SK-N-MC (cell line): ENCODE results near the gene KLHDC2.

Experiments
- EZH2 ChIP-seq: fragments of 200-600 bp; sonication (generic); IDR thresholded peaks from one replicate; pipeline ENCODE4 v1.6.1; 2017; ENCODE audit warnings: antibody characterized with exemption
- FOXP2 ChIP-seq: optimal IDR thresholded peaks from 2 replicates; pipeline ENCODE3; 2011; ENCODE audit warnings: mild to moderate bottlenecking, moderate library complexity; ENCODE audit not compliant: insufficient read depth; ENCODE audit errors: extremely low read length, control extremely low read depth
- POLR2AphosphoS5 ChIP-seq: IDR thresholded peaks from 2 replicates; pipeline ENCODE4 v1.6.1; 2012; ENCODE audit warnings: mild to moderate bottlenecking, low read depth, low read length, borderline replicate concordance

GRCh38 chr14:49828640-49829039, 60.7 kb downstream of the KLHDC2 start:
- TF ChIP-seq EZH2 (no peak), POLR2AphosphoS5 (no peak), FOXP2 (no peak)
